Activated CD8-positive, alpha-beta memory T cell treated with anti-CD3 and anti-CD28 coated beads for 1 hour (primary cell): ENCODE data around the gene CD151.

Experiments used
- DNase-seq, 2 donors: peaks; one replicate each; pipeline ENCODE4 v3.0.0-alpha.2; 2020; ENCODE audit warnings: low read depth in 1 of 2; ENCODE audit errors: extremely low read depth in 1 of 2

Gene CD151

GRCh38 chr11:841981-842369, 9.2 kb downstream of the CD151 start:
- no peak for DNase-seq

- peak; percentile 61 to 84 for DNase-seq
Measured at GRCh38 chr11:842370-843002, 9.7 kb downstream of the CD151 start, which contains the start of the genes POLR2L and TSPAN4. TSS of gene POLR2L (minus strand) at chr11:842529. CDS start at chr11:842508, 21 bp downstream. TSS of gene TSPAN4 (plus strand) at chr11:842852. CDS start at chr11:850305, 7,453 bp downstream.

- DNase-seq, result no peak
Measured at GRCh38 chr11:843086-843734, 10.5 kb downstream of the CD151 start.

- no peak for DNase-seq
Measured at GRCh38 chr11:843818-844692, 11.3 kb downstream of the CD151 start.

- no peak for DNase-seq
Measured at GRCh38 chr11:844693-845644, 12.2 kb downstream of the CD151 start.

GRCh38 chr11:845872-846495, 13.2 kb downstream of the CD151 start:
- DNase-seq, result no peak

- no peak for DNase-seq
Measured at GRCh38 chr11:846496-847098, 13.8 kb downstream of the CD151 start.

- DNase-seq, result no peak
Measured at GRCh38 chr11:847876-848275, 15.1 kb downstream of the CD151 start.

GRCh38 chr11:848380-848931, 15.7 kb downstream of the CD151 start:
- peak in 1 of 2 donors; percentile 53 for DNase-seq

- DNase-seq, result no peak
Measured at GRCh38 chr11:849104-849824, 16.5 kb downstream of the CD151 start.

GRCh38 chr11:849951-850774, 17.4 kb downstream of the CD151 start:
- DNase-seq, result no peak

- DNase-seq, result no peak
Measured at GRCh38 chr11:850775-851763, 18.3 kb downstream of the CD151 start.

- DNase-seq, result no peak
Measured at GRCh38 chr11:852762-853161, 20.0 kb downstream of the CD151 start.

- DNase-seq, result no peak
Measured at GRCh38 chr11:853682-854448, 21.1 kb downstream of the CD151 start.

GRCh38 chr11:854601-855329, 22.0 kb downstream of the CD151 start:
- no peak for DNase-seq
